ENCODE measurements around the gene DPYD.
A peak's percentile ranks its signal among the peaks of the same experiment; 100 is the strongest.

The DPYD gene

GRCh38 chr1:97204468-97204867 is 716.4 kb downstream of the DPYD start:
- H3K4me3 ChIP-seq (replicated peaks; ENCODE audit: low read depth, low read length): no peak overlapping the region
- no peak for DNase-seq (ENCODE audit: extremely low read depth, low read depth)
- no peak for TF ChIP-seq CTCF (IDR thresholded peaks at IDR 0.05; ENCODE audit: low read depth, low read length, missing control alignments)

GRCh38 chr1:97202481-97203380 is 718.1 kb downstream of the DPYD start:
- no peak for TF ChIP-seq CTCF (IDR thresholded peaks at IDR 0.05; ENCODE audit: low read depth, low read length, missing control alignments)
- H3K4me3 ChIP-seq (replicated peaks; ENCODE audit: low read depth, low read length): no peak overlapping the region
- no peak for DNase-seq (ENCODE audit: extremely low read depth, low read depth)

GRCh38 chr1:97201641-97202040 is 719.2 kb downstream of the DPYD start:
- DNase-seq (ENCODE audit: extremely low read depth, low read depth): no peak
- TF ChIP-seq CTCF (IDR thresholded peaks at IDR 0.05; ENCODE audit: low read depth, low read length, missing control alignments): no peak
- no peak overlapping the region for H3K4me3 ChIP-seq (replicated peaks; ENCODE audit: low read depth, low read length)

GRCh38 chr1:97200595-97200994 is 720.2 kb downstream of the DPYD start:
- no peak for TF ChIP-seq CTCF (IDR thresholded peaks at IDR 0.05; ENCODE audit: low read depth, low read length, missing control alignments)
- no peak for DNase-seq (ENCODE audit: extremely low read depth, low read depth)
- no peak overlapping the region for H3K4me3 ChIP-seq (replicated peaks; ENCODE audit: low read depth, low read length)

GRCh38 chr1:97196825-97197516 is 723.9 kb downstream of the DPYD start:
- no peak overlapping the region for H3K4me3 ChIP-seq (replicated peaks; ENCODE audit: low read depth, low read length)
- TF ChIP-seq CTCF (IDR thresholded peaks at IDR 0.05; ENCODE audit: low read depth, low read length, missing control alignments): no peak

GRCh38 chr1:97192872-97193572 is 727.8 kb downstream of the DPYD start:
- no peak overlapping the region for H3K4me3 ChIP-seq (replicated peaks; ENCODE audit: low read depth, low read length)
- TF ChIP-seq CTCF (IDR thresholded peaks at IDR 0.05; ENCODE audit: low read depth, low read length, missing control alignments): no peak
- peak; percentile 76 for DNase-seq (ENCODE audit: extremely low read depth, low read depth)

More at GRCh38 chr1:97196825-97197516, 723.9 kb downstream of the DPYD start:
- DNase-seq (ENCODE audit: extremely low read depth, low read depth): no peak

Measured in HFF-Myc (cell line).